HL-60 (cell line): ENCODE data around the gene COL25A1.

Experiments
- CTCF ChIP-seq: IDR thresholded peaks from one replicate; pipeline ENCODE4 v1.5.1; 2011; ENCODE audit warnings: low read length, control low read depth, inconsistent platforms; ENCODE audit not compliant: insufficient read depth
- POLR2AphosphoS5 ChIP-seq: IDR thresholded peaks from 2 replicates; pipeline ENCODE4 v1.6.1; 2012; ENCODE audit warnings: low read depth
- REST ChIP-seq: IDR thresholded peaks from 2 replicates; pipeline ENCODE4 v1.6.1; 2012; ENCODE audit warnings: low read depth; ENCODE audit not compliant: insufficient replicate concordance

- no peak for TF ChIP-seq CTCF
- no peak for TF ChIP-seq REST
- TF ChIP-seq POLR2AphosphoS5: no peak
These were observed 324.4 kb downstream of the COL25A1 start for GRCh38 chr4:108978066-108978465.
